Activated T-cell treated with anti-CD3 and anti-CD28 coated beads, Interleukin-2, amount 50 U/mL, for 48 hours (primary cell): ENCODE measurements around the gene ANKRD13A.
"Not testable (repeated sequence)": the region's sequence is repeated elsewhere in the genome, so short reads cannot be mapped to it uniquely, and the experiment has no call there.

ENCODE experiments used
- DNase-seq, 2 experiments: peaks; one replicate each; pipeline ENCODE4 v3.0.0-alpha.2; 2020

ANKRD13A gene

DNA sequence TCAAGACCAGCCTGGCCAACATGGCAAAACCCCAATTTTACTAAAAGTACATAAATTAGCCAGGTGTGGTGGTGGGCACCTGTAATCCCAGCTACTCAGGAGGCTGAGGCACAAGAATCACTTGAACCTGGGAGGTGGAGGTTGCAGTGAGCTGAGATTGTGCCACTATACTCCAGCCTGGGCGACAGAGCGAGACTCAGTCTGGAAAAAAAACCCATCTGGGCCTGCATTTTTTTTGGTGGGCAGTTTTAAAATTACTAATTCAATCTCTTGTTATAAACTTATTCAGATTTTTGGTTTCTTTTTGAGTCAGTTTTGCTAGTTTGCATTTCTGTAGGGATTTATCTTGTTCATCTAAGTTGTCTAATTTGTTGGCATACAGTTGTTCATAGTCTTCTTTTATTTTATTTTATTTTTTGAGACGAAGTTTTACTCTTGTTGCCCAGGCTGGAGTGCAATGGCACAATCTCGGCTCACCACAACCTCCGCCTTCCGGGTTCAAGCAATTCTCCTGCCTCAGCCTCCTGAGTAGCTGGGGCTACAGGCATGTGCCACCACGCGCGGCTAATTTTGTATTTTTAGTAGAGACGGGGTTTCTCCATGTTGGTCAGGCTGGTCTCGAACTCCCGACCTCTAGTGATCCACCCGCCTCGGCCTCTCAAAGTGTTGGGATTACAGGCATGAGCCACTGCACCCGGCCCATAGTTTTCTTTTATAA is 9.6 kb downstream of the ANKRD13A start:
- DNase-seq, result peak; percentile 37

DNA sequence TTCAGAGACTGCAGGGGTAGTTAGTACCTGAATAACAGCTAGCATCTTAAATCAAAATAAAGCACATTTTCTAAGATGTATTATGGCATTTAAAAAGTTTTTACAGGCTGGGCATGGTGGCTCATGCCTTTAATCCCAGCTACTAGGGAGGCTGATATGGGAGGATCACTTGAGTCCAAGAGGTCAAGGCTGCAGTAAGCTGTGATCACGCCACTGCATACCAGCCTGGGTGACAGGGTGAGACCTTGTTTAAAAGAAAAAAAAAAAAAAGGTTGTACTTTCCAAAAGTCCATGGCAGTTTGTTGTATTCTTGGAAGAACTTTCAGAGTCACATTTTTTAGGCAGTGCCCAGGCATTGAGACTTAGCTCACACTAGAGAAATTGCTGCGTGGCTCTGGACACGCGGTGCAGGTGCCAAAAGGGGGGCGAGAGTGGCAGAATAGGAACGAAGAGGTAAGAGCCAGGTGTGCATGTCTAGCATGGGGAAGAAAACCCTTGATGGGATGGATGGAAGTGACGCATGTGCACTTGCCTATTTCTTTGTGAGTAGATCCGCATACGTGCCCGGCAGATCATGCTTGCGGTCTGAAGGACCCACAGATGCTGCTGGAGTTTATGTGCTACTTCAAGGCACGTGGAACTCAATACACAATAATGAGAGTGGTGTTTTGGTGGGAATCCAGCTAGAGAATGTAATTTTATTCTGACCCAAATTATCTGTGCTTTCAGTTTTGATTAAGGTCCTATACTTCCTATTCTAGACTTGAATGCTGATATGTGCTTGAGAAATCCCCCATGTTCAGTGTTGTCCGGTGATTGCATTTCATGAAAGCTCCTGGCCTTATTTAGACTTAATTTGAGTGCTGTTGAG is 11.9 kb downstream of the ANKRD13A start:
- DNase-seq, result no peak

DNA sequence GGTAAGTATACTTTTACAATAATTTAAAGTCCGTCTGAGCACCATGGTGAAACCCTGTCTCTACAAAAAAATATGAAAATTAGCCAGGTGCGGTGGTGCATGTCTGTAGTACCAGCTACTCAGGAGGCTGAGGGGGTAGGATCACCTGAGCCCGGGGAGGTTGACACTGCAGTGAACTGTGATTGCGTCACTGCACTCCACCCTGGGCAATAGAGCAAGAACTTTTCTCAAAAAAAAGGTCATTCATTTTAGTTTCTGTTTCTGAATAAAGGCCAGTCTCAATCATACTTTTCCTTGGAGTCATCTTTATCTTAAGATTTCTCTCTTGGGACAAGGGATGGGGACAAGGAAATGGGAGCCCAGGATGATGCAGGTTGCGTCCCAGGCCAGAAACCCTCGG is 12.9 kb downstream of the ANKRD13A start:
- DNase-seq, result no peak

- no peak for DNase-seq
Measured at GRCh38 chr12:110012659-110013058, 13.4 kb downstream of the ANKRD13A start.

DNA sequence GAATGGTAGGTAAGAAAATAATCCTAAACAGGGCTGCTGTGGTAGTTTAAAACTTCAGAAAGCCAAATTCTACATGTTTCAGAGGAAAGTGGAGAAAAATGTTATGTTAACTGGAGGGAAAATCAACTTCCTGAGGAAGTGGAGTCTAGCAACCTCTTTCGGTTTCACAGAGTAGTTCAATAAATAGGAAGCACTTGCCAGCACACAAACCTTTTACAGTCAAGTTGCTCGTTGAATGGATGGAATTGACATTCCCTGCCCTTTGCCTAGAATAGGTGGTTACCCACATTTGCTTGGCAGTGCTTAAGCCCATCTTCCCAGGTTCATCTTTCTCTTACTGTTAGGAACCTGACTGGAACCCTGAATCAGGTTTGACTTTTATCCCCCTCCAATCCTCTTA is 15.9 kb downstream of the ANKRD13A start:
- no peak for DNase-seq

GRCh38 chr12:110020956-110021355 is 21.7 kb downstream of the ANKRD13A start:
- no peak for DNase-seq

GRCh38 chr12:110023059-110023980 is 24.1 kb downstream of the ANKRD13A start:
- DNase-seq, result no peak

- DNase-seq, result no peak
Measured at GRCh38 chr12:110024051-110024450, 24.8 kb downstream of the ANKRD13A start.

DNA sequence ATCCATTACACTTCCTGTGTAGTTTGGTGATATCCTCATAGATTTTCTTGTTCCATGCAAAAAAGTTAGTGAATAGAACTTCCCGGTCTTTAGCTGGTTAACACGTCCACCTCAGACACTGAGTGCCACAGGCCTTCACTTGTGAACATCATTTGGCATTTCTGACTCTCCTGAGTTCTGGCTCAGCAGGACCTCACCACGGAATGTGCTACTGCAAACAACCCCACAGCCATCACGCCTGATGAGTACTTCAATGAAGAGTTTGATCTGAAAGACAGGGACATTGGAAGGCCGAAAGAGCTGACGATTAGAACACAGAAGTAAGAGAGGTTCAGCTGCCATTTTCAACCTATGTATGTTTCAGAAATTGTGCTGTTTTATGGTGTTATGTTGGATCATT is 29.1 kb downstream of the ANKRD13A start:
- no peak for DNase-seq

DNA sequence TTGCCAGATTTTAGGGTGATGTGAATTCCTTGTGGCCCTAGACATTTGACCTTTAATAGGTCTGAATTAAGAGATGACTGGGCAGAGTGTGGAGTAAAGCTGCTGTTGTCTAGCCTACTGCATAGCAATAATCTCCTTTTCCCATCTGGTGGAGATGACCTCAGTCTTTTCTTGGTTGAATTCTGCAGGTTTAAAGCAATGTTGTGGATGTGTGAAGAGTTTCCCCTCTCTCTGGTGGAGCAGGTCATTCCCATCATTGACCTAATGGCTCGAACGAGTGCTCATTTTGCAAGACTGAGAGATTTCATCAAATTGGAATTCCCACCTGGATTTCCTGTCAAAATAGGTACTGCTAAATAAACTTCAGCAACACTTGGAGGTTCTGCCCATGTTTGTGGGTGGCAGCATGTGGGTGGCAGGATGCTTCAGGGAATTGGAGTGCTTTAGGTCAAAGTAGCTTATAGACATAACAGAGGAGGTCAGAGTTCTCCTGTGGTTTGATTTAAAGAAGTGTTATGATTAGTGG is 30.1 kb downstream of the ANKRD13A start:
- DNase-seq, result no peak

DNA sequence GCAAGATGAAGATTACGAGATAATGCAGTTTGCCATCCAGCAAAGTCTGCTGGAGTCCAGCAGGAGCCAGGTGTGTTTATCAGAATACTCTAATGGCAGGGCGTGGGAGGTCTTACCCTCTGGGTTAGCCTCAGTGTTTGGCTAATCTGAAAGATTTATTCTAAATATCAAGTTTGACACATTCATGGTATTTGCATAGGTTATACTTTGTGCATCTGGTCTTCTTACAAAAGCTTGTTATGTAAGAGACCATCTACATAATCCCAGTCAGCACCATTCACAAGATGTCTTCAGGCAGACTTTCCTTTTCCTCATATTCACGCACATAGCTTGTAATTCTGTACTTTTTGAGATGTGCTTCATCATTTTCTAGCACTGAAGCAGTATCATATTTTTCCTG is 34.7 kb downstream of the ANKRD13A start:
- no peak for DNase-seq

- no peak for DNase-seq
Measured at GRCh38 chr12:110035534-110036104, 36.4 kb downstream of the ANKRD13A start.

GRCh38 chr12:110037315-110037714 is 38.1 kb downstream of the ANKRD13A start:
- no peak for DNase-seq

GRCh38 chr12:110038741-110039084 is 39.5 kb downstream of the ANKRD13A start:
- no peak for DNase-seq

DNA sequence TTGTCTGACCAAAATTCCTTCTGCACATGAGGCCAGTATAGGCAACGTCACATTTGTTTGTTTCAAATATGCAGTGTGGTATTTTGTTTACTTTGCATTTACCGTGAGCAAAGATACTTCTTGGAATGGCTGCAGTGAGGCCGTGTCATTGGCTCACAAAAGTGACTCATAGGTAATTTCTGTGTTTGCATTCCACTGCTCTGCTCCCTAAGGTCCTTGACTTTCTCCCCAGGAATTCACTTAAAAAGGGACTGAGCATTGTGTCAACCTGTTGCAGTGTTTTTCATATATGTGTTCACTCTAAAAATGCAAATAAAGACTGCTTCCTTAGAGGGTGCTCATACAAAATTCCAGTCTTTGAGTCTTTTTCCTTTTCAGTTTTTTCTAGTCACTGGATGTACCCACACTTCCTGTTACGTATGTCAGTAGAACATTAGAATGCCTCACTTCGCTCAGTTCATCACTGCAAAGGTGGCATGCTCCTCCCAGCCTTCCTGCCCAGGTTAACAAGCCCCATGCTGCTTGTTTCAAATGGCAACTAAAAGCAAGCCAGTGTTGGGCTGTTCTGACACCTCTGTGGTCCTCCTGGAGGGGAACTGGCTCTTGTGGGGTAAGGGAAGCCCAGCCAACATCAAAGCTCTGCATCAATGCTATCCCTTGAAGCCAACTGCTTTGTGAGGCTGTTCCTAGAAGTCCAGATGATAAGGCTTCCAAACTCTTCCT is 40.0 kb downstream of the ANKRD13A start:
- DNase-seq, result peak in 1 of 2 experiments; percentile 46

GRCh38 chr12:110042264-110042663 is 43.0 kb downstream of the ANKRD13A start:
- DNase-seq, result no peak

GRCh38 chr12:110046451-110047187 is 47.4 kb downstream of the ANKRD13A start:
- no peak for DNase-seq

DNA sequence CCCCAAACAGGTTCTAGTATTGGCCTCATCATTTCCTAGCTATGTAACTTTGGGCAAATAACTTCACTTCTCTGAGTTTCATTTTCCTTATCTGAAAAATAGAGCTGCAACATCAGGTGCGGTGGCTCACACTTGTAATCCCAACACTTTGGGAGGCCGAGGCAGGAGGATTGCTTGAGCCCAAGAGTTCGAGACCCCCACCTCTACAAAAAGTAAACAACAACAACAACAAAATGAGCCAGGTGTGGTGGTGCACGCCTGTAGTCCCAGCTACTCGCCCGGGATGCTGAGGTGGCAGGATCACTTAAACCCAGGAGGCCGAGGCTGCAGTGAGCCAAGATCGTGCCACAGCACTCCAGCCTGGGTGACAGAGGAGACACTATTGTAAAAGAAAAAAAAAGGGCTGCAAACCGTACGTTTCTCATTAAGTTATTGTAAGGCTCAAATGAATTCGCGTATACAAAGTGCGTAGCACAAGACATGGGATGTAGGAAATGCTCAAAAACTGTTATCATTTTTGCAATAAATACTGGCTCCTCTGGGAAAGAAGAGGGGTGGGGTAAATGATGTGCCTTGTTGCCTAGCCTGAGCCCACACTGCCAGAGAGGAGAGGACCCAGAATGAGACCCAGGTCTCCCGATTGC is 48.2 kb downstream of the ANKRD13A start:
- DNase-seq, result no peak

GRCh38 chr12:110048242-110049027 is 49.2 kb downstream of the ANKRD13A start, which contains the start of gene C12orf76:
Gene C12orf76, minus strand, starts transcription at chr12:110048522. Its CDS starts 27 bp downstream, at chr12:110048495.
- peak; percentile 92 to 93 for DNase-seq

GRCh38 chr12:110049034-110049433 is 49.8 kb downstream of the ANKRD13A start:
- not testable (repeated sequence) for DNase-seq
